ACC112 (cell line): ENCODE results near the gene SIL1.
"Not testable (repeated sequence)": the region's sequence is repeated elsewhere in the genome, so short reads cannot be mapped to it uniquely, and the experiment has no call there.

Source experiments
- H2AFZ ChIP-seq: fragments of 200-600 bp; sonication (generic); one replicate; pipeline ENCODE4 v1.6.0; 2017; ENCODE audit warnings: antibody characterized with exemption, low read length; ENCODE audit not compliant: unreplicated experiment
- H3K27ac ChIP-seq: fragments of 200-600 bp; sonication (generic); 2 replicates; pipeline ENCODE4 v1.5.1; 2014; ENCODE audit warnings: low read depth, mild to moderate bottlenecking, antibody characterized with exemption, low read length, moderate library complexity
- H3K27me3 ChIP-seq: fragments of 200-600 bp; sonication (generic); 2 replicates; pipeline ENCODE4 v1.6.1; 2014; ENCODE audit warnings: mild to moderate bottlenecking, antibody characterized with exemption, low read length, moderate library complexity, mixed read lengths; ENCODE audit not compliant: insufficient read depth
- H3K36me3 ChIP-seq: fragments of 200-600 bp; sonication (generic); 2 replicates; pipeline ENCODE4 v1.6.1; 2016; ENCODE audit warnings: mild to moderate bottlenecking, antibody characterized with exemption, low read length, moderate library complexity, mixed read lengths; ENCODE audit not compliant: insufficient read depth
- H3K4me1 ChIP-seq: fragments of 200-600 bp; sonication (generic); one replicate; pipeline ENCODE4 v1.6.1; 2016; ENCODE audit warnings: low read length, mixed read lengths; ENCODE audit not compliant: insufficient read depth, unreplicated experiment, control insufficient read depth
- H3K4me3 ChIP-seq: fragments of 200-600 bp; sonication (generic); 2 replicates; pipeline ENCODE4 v1.5.1; 2014; ENCODE audit warnings: mild to moderate bottlenecking, low read depth, low read length
- H3K79me2 ChIP-seq: fragments of 200-600 bp; sonication (generic); one replicate; pipeline ENCODE4 v1.6.0; 2016; ENCODE audit warnings: low read length; ENCODE audit not compliant: control insufficient read depth, unreplicated experiment, insufficient read depth

Gene SIL1

DNA sequence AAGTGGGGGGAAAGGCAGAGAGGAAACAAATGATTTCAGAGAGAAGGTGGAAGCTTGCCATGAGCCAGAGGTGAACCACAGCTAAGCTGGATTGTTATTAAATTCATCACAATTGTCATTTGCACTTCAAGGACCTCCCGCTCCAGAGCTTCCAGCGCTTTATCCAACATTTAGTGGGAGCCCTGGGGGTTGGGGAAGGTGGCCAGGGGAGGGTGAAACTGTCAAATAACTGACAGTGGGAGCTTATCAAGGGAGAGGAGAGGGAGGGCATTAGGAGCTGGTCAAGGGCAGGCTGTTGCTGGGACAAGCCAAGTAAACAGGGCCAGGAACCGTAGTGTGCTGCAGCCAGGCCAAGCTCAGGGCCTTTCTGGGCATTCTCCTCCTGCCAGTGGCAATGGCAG is 71.5 kb downstream of the SIL1 start:
- H2AFZ ChIP-seq: no peak overlapping the region
- H3K27ac ChIP-seq: no peak overlapping the region
- H3K36me3 ChIP-seq: no peaks in the 10 kb centered on the region
- no peaks in the 10 kb centered on the region for H3K79me2 ChIP-seq
- H3K27me3 ChIP-seq: no peaks in the 10 kb centered on the region
- H3K4me1 ChIP-seq: no peaks in the 10 kb centered on the region
- no peak overlapping the region for H3K4me3 ChIP-seq

DNA sequence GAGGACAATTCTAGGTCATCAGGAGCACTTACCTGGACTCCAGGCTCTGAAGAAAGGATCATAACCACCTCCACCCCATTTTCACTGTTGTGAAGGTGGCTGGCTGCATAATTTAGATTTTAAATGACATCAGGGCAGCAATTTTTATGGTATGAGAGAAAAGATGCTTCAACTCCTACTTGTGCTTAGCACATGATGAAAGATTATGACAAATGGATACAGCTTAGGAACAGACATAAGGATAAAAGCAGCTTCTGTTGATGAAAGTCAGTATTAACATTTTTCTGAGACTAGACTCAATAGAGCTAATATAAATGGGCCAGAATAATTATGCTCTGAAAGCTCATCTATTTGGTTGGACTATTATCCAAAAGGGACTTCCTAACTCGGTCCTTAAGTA is 72.2 kb downstream of the SIL1 start:
- H2AFZ ChIP-seq: no peak overlapping the region
- H3K36me3 ChIP-seq: no peaks in the 10 kb centered on the region
- H3K79me2 ChIP-seq: no peaks in the 10 kb centered on the region
- no peaks in the 10 kb centered on the region for H3K27me3 ChIP-seq
- H3K27ac ChIP-seq: no peak overlapping the region
- H3K4me3 ChIP-seq: no peak overlapping the region
- no peaks in the 10 kb centered on the region for H3K4me1 ChIP-seq

DNA sequence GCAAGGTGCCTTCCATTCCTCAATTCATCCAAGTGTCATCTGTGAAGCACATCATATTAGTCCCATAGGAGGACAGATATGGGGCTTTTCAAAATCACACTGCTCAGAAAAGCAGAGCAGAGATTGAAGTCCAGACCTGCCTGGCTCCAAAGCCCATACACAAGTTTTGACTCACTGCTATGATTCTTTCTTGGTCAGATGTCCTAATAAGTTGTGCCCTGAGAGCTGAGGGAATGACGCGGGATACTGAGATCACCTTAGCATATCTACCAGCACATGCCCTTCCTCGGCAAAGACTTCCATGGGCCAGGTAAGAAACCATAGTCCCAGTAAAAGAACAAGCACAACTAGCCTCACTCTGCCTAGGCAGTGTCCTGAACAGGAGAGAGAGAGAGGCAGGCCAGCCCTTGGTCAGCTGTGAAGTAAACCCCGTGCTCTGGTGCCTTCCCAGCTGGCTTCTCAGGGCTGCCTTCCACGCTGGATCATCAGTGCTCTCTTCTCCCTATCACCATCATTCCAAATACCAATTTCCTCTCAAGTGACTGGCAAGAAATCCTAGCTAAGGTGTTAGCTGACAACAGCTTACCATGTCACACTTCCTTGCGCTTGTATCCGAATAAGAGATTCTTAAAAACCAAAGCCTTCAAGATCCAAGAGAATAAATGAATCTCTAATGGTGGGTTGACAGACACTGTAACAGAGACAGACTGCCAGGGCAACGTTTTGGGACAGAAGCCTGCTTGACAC is 73.2 kb downstream of the SIL1 start:
- Histone ChIP-seq H3K27ac (no peak overlapping the region), H3K4me1 (no peaks in the 10 kb centered on the region), H3K27me3 (no peaks in the 10 kb centered on the region), H3K79me2 (no peaks in the 10 kb centered on the region), H2AFZ (no peak overlapping the region), H3K36me3 (no peaks in the 10 kb centered on the region), H3K4me3 (no peak overlapping the region)

DNA sequence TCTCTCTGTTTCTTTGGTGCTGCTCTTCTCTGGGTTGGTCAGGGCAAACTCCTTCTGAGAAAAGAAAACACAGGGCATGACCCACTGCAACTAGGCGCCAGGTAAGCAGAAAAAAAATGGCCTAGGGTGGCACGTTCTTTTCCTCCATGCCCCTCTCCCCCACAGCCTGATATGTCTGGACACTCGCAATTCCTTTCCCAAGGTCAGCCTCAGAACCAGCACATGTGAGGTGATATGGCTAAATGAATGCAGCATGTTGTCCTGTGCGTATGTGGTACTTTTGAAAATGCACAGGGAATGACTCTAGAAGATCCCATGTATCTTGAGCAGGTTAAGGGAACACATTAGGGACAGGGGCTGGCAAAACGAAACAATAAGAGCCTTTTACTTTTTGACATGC is 77.0 kb downstream of the SIL1 start:
- Histone ChIP-seq H3K79me2 (no peaks in the 10 kb centered on the region), H3K4me1 (no peaks in the 10 kb centered on the region), H3K27me3 (no peaks in the 10 kb centered on the region), H3K36me3 (no peaks in the 10 kb centered on the region; the same call in 1 of the 2 replicates), H3K4me3 (no peak overlapping the region), H3K27ac (no peak overlapping the region), H2AFZ (no peak overlapping the region)

DNA sequence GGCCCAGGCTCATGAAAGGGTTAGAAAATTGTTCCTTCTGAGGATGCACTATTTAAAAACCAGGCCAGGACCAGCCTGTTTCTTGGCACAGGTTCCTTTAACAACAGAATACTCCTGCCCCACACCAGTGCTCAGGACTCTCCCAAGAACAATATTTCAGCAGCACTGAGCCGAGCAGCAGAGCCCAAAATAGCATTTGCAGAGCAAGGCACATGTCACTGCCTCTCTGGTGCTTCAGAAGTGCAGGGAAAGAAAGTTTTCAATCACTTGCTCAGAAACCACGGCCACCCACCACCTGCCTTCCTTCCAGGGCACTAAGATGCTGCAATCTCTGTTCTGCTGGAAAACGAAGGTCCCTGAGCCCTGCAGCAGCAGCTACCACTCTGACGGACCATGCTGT is 77.6 kb downstream of the SIL1 start:
- Histone ChIP-seq H3K79me2 (no peaks in the 10 kb centered on the region), H2AFZ (no peak overlapping the region), H3K4me3 (no peak overlapping the region), H3K27ac (no peak overlapping the region), H3K27me3 (no peaks in the 10 kb centered on the region), H3K4me1 (no peaks in the 10 kb centered on the region), H3K36me3 (no peaks in the 10 kb centered on the region; the same call in 1 of the 2 replicates)

DNA sequence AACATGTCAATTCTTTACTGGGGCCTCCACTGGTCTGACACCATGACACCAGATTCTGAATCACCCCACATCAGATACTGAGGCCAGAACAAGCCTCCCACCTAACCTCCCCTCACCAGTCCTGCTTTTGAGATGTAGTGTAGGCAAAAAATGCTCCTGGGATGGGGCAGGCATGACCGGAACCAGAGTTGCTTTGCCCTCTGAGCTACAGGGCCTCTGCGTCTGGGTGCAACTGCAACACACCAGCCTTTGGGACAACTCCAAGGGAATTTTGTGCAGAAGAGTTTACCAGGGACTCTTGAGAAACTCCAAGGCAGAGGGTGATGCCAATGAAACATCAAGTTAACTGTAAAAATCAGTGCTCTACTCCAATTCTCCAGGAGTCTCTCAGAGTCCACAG is 79.4 kb downstream of the SIL1 start:
- H3K79me2 ChIP-seq: no peaks in the 10 kb centered on the region
- H3K4me3 ChIP-seq: no peak overlapping the region
- H3K4me1 ChIP-seq: no peaks in the 10 kb centered on the region
- H2AFZ ChIP-seq: no peak overlapping the region
- H3K27ac ChIP-seq: no peak overlapping the region
- no peaks in the 10 kb centered on the region for H3K27me3 ChIP-seq
- no peaks in the 10 kb centered on the region; the same call in none of the 2 replicates for H3K36me3 ChIP-seq

DNA sequence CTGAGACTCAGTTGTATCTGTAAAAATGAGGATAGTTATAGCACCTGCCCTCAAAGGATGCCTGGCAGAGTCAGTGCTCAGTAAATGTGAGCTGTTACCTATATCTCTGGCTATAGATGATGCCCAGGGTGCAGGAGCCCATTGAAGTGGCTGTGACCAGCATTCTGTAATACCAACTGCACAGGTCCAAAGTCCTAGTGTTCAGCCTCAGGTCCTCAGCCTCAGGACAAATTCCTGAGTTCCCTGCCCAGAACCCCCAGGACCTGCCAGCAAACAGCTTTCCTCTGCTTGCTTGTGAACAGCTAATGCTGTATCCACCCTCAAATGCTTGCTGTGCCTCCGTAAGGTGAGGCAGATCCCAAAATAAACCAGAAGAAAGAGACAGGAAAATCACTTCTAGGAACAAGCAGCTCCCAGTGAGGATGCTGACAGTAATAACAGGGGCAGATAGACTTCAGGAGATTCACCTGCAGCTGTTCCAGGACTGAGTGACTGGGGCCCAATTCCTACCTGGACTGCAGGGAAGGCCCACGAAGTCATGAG is 80.8 kb downstream of the SIL1 start:
- Histone ChIP-seq H3K27me3 (no peaks in the 10 kb centered on the region), H3K79me2 (no peaks in the 10 kb centered on the region), H2AFZ (no peak overlapping the region)

DNA sequence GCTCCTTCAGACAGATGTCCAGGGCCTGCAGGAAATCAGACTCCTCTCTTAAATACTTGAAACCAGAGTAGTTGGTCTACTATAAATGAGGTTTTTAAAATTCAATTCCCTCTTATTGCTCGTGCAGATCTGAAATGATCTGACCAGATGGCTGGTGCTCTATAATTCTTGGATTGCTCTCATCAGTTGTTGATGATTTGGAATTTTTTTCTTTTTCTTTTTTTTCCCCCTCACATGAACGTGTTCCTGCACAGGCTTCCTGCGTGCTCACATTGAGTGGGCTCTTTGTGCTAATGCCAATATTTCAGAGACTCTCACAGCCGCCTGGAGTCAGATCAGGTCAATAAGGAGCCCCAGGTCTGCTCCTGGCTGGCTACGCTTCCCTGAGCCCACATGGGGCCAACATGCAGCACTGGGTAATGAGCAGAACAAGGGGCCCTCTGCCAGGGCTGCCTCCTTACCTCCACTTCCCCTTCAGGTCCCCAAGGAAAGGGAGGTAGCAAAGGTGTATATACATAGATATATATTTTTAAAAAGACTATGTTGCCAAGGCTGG is 82.0 kb downstream of the SIL1 start:
- H3K4me3 ChIP-seq: no peak overlapping the region
- H3K27ac ChIP-seq: no peak overlapping the region
- no peaks in the 10 kb centered on the region for H3K27me3 ChIP-seq
- no peaks in the 10 kb centered on the region for H3K4me1 ChIP-seq
- no peaks in the 10 kb centered on the region for H3K79me2 ChIP-seq
- no peaks in the 10 kb centered on the region; the same call in none of the 2 replicates for H3K36me3 ChIP-seq
- no peak overlapping the region for H2AFZ ChIP-seq

More for the DNA sequence above, 80.8 kb downstream of the SIL1 start:
- H3K4me3 ChIP-seq: no peak overlapping the region
- no peaks in the 10 kb centered on the region for H3K4me1 ChIP-seq
- H3K27ac ChIP-seq: no peak overlapping the region
- H3K36me3 ChIP-seq: no peaks in the 10 kb centered on the region; the same call in none of the 2 replicates

DNA sequence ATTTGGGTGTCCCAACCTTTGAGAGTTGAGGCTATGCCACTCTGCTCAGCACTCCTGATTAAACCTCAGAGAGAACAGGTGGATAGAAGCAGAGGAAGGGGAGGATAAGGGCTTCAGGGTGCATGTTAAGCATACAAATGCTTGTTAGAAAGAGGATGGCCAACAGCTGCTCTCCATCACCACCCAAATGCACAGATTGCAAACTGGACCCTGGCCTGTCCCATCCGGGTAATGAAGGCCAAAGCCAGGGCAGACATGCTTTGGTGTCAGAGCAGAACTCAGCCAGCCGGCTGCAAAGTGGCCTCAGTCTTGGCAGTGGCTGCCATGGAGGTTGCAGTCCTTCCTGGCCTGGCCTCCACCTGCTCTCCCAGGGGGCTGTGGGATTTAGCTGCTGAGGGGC is 84.3 kb downstream of the SIL1 start:
- Histone ChIP-seq H3K27ac (no peak overlapping the region), H3K79me2 (no peaks in the 10 kb centered on the region), H3K4me3 (no peak overlapping the region), H3K27me3 (no peaks in the 10 kb centered on the region), H2AFZ (no peak overlapping the region), H3K36me3 (no peaks in the 10 kb centered on the region; the same call in none of the 2 replicates), H3K4me1 (no peaks in the 10 kb centered on the region)

DNA sequence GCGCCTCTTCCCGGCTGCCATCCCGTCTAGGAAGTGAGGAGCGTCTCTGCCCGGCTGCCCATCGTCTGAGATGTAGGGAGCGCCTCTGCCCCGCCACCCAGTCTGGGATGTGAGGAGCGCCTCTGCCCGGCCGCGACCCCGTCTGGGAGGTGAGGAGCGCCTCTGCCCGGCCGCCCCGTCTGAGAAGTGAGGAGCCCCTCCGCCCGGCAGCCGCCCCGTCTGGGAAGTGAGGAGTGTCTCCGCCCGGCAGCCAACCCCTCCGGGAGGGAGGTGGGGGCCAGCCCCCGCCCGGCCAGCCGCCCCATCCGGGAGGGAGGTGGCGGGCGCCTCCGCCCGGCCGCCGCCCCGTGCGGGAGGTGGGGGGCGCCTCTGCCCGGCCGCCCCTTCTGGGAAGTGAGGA is 85.8 kb downstream of the SIL1 start:
- H3K36me3 ChIP-seq, H3K79me2 ChIP-seq, H3K4me1 ChIP-seq, H2AFZ ChIP-seq, H3K27ac ChIP-seq, H3K4me3 ChIP-seq, H3K27me3 ChIP-seq: not testable (repeated sequence)
